SU-DHL-6 (cell line): ENCODE results near the gene KCNH1.

Experiments
- EZH2phosphoT487 ChIP-seq: fragments of 200-600 bp; sonication (generic), shearing (Covaris generic); conservative IDR thresholded peaks from 2 replicates; pipeline ENCODE4 v1.6.1; 2018; ENCODE audit warnings: mild to moderate bottlenecking, antibody characterized with exemption, low read length, moderate library complexity, mixed read lengths
- TF ChIP-seq, protein P1 (sequence below): fragments of 200-600 bp; sonication (generic); IDR thresholded peaks from one replicate; pipeline ENCODE4 v1.5.1; 2017; ENCODE audit warnings: antibody characterized with exemption, mild to moderate bottlenecking, low read length, moderate library complexity; ENCODE audit not compliant: insufficient read depth, poor library complexity, severe bottlenecking

DNA sequence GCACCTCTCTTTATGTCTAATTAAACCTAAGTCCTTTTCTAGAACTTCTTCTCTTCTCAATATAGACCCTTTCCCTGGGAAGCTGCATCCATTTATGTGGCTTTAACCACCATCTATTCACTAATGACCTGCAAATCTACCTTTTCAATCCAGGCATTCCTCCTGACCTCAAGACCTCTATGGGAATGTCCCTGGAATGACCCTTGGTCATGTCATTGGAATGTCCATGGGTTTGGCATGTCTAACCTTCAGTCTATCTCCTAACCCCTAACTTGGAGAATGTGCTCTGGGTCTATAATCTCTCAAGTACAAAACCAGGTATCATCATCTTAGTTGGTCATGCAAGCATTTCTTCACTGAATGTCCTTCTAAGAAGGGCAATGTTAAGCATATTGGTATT is 196.1 kb downstream of the KCNH1 start:
- no peak for TF ChIP-seq EZH2phosphoT487
- TF ChIP-seq, protein P1, sequence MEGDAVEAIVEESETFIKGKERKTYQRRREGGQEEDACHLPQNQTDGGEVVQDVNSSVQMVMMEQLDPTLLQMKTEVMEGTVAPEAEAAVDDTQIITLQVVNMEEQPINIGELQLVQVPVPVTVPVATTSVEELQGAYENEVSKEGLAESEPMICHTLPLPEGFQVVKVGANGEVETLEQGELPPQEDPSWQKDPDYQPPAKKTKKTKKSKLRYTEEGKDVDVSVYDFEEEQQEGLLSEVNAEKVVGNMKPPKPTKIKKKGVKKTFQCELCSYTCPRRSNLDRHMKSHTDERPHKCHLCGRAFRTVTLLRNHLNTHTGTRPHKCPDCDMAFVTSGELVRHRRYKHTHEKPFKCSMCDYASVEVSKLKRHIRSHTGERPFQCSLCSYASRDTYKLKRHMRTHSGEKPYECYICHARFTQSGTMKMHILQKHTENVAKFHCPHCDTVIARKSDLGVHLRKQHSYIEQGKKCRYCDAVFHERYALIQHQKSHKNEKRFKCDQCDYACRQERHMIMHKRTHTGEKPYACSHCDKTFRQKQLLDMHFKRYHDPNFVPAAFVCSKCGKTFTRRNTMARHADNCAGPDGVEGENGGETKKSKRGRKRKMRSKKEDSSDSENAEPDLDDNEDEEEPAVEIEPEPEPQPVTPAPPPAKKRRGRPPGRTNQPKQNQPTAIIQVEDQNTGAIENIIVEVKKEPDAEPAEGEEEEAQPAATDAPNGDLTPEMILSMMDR, result no peak
